IMR-90 (cell line): ENCODE results near the gene PRAMEF12.

Experiments
- BHLHE40 ChIP-seq: fragments of 150-350 bp; IDR thresholded peaks from 2 replicates; pipeline ENCODE4 v1.6.1; 2016; ENCODE audit warnings: mild to moderate bottlenecking, low read depth, low read length
- CEBPB ChIP-seq: IDR thresholded peaks from 2 replicates; pipeline ENCODE4 v1.6.1; 2012; ENCODE audit warnings: low read depth, low read length, improper control_type of control experiment
- TF ChIP-seq, protein P1 (sequence below): conservative IDR thresholded peaks from 2 replicates; pipeline ENCODE4 v1.5.1; 2012; ENCODE audit warnings: mild to moderate bottlenecking, low read depth, low read length, improper control_type of control experiment

DNA sequence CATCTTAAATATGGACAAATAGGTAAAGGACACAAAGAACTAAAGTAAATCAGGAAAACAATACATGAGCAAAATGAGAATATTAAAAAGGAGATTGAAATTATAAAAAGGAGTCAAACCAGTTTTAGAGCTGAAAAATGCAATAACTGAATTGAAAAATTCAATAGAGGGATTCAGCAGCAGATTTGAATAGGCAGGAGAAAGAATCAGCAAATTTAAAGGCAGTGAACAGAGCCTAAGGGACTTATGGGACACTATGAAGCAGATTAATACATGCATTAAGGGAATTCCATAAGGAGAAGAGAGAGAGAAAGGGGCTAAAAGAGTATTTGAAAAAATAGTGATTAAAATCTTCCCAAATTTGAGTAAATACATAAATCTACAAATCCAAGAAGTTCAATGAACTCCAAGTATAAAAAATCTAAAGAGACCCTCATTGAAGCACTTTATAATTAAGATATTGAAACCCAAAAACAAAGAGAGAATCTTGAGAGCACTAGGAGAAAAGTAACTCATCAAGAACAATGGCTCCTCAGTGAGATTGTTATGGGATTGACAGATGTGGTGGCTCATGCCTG is 24.7 kb upstream of the PRAMEF12 start:
- TF ChIP-seq, protein P1, sequence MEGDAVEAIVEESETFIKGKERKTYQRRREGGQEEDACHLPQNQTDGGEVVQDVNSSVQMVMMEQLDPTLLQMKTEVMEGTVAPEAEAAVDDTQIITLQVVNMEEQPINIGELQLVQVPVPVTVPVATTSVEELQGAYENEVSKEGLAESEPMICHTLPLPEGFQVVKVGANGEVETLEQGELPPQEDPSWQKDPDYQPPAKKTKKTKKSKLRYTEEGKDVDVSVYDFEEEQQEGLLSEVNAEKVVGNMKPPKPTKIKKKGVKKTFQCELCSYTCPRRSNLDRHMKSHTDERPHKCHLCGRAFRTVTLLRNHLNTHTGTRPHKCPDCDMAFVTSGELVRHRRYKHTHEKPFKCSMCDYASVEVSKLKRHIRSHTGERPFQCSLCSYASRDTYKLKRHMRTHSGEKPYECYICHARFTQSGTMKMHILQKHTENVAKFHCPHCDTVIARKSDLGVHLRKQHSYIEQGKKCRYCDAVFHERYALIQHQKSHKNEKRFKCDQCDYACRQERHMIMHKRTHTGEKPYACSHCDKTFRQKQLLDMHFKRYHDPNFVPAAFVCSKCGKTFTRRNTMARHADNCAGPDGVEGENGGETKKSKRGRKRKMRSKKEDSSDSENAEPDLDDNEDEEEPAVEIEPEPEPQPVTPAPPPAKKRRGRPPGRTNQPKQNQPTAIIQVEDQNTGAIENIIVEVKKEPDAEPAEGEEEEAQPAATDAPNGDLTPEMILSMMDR = no peak
- TF ChIP-seq CEBPB (no peak), BHLHE40 (no peak)
